Muscle of leg (tissue), 9 donors: ENCODE results near the gene NMB. TPM values are rescaled to one million over a fixed set of nuclear protein-coding genes. Genes with fewer than 3 reads are reported as not detected.

Source experiments
- polyA plus RNA-seq, 8 donors: library from polyadenylated mRNA; unstranded; fragments of 120-200 nt; gene quantifications; one replicate each; pipeline versions ENCODE4 v1.2.1 to v1.2.3, GENCODE V29; 2013; ENCODE audit warnings: inconsistent platforms in 1 of 8, low replicate concordance in 1 of 8; ENCODE audit not compliant: insufficient read length in 8 of 8, insufficient read depth in 1 of 8
- total RNA-seq: library from RNA; stranded (reverse); fragments of 120-200 nt; gene quantifications from one replicate; pipeline ENCODE4 v1.2.4, GENCODE V29; 2013

Gene NMB
- total and polyA plus RNA-seq, 9 donors: 1.4 to 3.0 (median 1.7) TPM

Other genes starting within 250 kb of the NMB start
- 11.5 TPM for gene ZSCAN2, start 57.2 kb downstream of the NMB start, total RNA-seq
- gene ZSCAN2, start 57.2 kb downstream of the NMB start, polyA plus RNA-seq: 10 to 100 TPM; 10.5 to 13.0 (median 12.2) TPM
- gene WDR73, start 3.9 kb downstream of the NMB start, total RNA-seq: 17.9 TPM
- 10 to 100 TPM; 12.8 to 21.3 (median 18.1) TPM for gene WDR73, start 3.9 kb downstream of the NMB start, polyA plus RNA-seq
- 303 TPM for gene SEC11A, start 57.9 kb upstream of the NMB start, total RNA-seq
- 100 to 1,000 TPM; 290 to 320 (median 294) TPM for gene SEC11A, start 57.9 kb upstream of the NMB start, polyA plus RNA-seq
- gene ZNF592, start 90.4 kb upstream of the NMB start, total RNA-seq: 9.0 TPM
- gene ZNF592, start 90.4 kb upstream of the NMB start, polyA plus RNA-seq: 10 to 100 TPM; 17.4 to 23.1 (median 20.7) TPM
- gene ALPK3, start 159.2 kb upstream of the NMB start, total RNA-seq: 35.9 TPM
- 100 to 1,000 TPM in 1 of 8 donors, 10 to 100 TPM in 7; 55.3 to 106 (median 69.6) TPM for gene ALPK3, start 159.2 kb upstream of the NMB start, polyA plus RNA-seq
- gene SLC28A1, start 226.5 kb upstream of the NMB start, total RNA-seq: 0.35 TPM
- gene SLC28A1, start 226.5 kb upstream of the NMB start, polyA plus RNA-seq: 1 to 10 TPM in 1 of 8 donors, under 1 TPM in 7; 0.25 to 1.5 (median 0.40) TPM